Hepatic stellate cell (primary cell): Measurements from ENCODE around the gene DAB1.
"Not testable (repeated sequence)": the region's sequence is repeated elsewhere in the genome, so short reads cannot be mapped to it uniquely, and the experiment has no call there.

ENCODE experiments used
- DNase-seq: peaks from one replicate; pipeline ENCODE4 v3.0.0; 2011; ENCODE audit warnings: low spot score

Gene DAB1

GRCh38 chr1:57117753-57118152 is 306.1 kb downstream of the DAB1 start:
- no peak for DNase-seq

- DNase-seq = no peak
These were observed 307.0 kb downstream of the DAB1 start for GRCh38 chr1:57116871-57117270.

GRCh38 chr1:57115030-57115614 is 308.7 kb downstream of the DAB1 start:
- no peak for DNase-seq

- no peak for DNase-seq
These were observed 311.7 kb downstream of the DAB1 start for GRCh38 chr1:57112148-57112547.

GRCh38 chr1:57111175-57111574 is 312.7 kb downstream of the DAB1 start:
- no peak for DNase-seq

- DNase-seq = no peak
These were observed 314.0 kb downstream of the DAB1 start for GRCh38 chr1:57109883-57110282.

GRCh38 chr1:57109247-57109646 is 314.6 kb downstream of the DAB1 start:
- DNase-seq = no peak

GRCh38 chr1:57106296-57106695 is 317.6 kb downstream of the DAB1 start:
- DNase-seq = no peak

- no peak for DNase-seq
These were observed 321.1 kb downstream of the DAB1 start for GRCh38 chr1:57102561-57103326.

- DNase-seq = no peak
These were observed 322.7 kb downstream of the DAB1 start for GRCh38 chr1:57101209-57101608.

- DNase-seq = no peak
These were observed 329.1 kb downstream of the DAB1 start for GRCh38 chr1:57094749-57095148.

- DNase-seq = no peak
These were observed 330.7 kb downstream of the DAB1 start for GRCh38 chr1:57093122-57093521.

GRCh38 chr1:57091642-57092041 is 332.2 kb downstream of the DAB1 start:
- DNase-seq = no peak

GRCh38 chr1:57089855-57090254 is 334.0 kb downstream of the DAB1 start:
- no peak for DNase-seq

- no peak for DNase-seq
These were observed 334.6 kb downstream of the DAB1 start for GRCh38 chr1:57089221-57089620.

- no peak for DNase-seq
These were observed 335.2 kb downstream of the DAB1 start for GRCh38 chr1:57088653-57089052.

- not testable (repeated sequence) for DNase-seq
These were observed 336.2 kb downstream of the DAB1 start for GRCh38 chr1:57087660-57088059.

- DNase-seq = no peak
These were observed 337.7 kb downstream of the DAB1 start for GRCh38 chr1:57086154-57086553.

GRCh38 chr1:57084701-57085100 is 339.2 kb downstream of the DAB1 start:
- no peak for DNase-seq

- no peak for DNase-seq
These were observed 341.0 kb downstream of the DAB1 start for GRCh38 chr1:57082711-57083439.

- no peak for DNase-seq
These were observed 344.3 kb downstream of the DAB1 start for GRCh38 chr1:57079454-57080157.

- no peak for DNase-seq
These were observed 351.3 kb downstream of the DAB1 start for GRCh38 chr1:57072401-57073110.
